Measurements from ENCODE around the gene PGC. TPM values are rescaled to one million over a fixed set of nuclear protein-coding genes. Genes with fewer than 3 reads are reported as not detected.

PGC gene
- total and polyA plus RNA-seq, 2 donors (not counting 3 experiments of a cell fraction or from before 2014, with no cell fraction given) = not detected

- Histone ChIP-seq H3K27ac (ENCODE audit: insufficient read depth, low read depth, low read length) (no peak overlapping the region), H3K36me3 (ENCODE audit: control insufficient read depth in 2 of 2, extremely low read depth in 1 of 2, insufficient read depth in 2 of 2, low read length in 2 of 2) (peaks cover 5 to 6% of the 10 kb centered on the region in 2 experiments), H3K9me1 (replicated peaks; ENCODE audit: control insufficient read depth, extremely low read depth, insufficient read depth, low read length) (no peaks in the 10 kb centered on the region), H3K4me3 (replicated peaks in 1 of 3; ENCODE audit: insufficient read depth in 1 of 3, low read depth in 1 of 3, low read length in 3 of 3) (peak overlapping the region; percentile 11 to 94 (median 27)), H3K4me1 (ENCODE audit: control insufficient read depth, extremely low read depth, insufficient read depth, low read length) (peaks cover 18% of the 10 kb centered on the region), H2AFZ (ENCODE audit: low read depth, low read length) (peak overlapping the region; percentile 51), H3K9ac (replicated peaks; ENCODE audit: extremely low read depth, insufficient read depth, low read length) (no peak overlapping the region), H4K20me1 (replicated peaks; ENCODE audit: control insufficient read depth, extremely low read depth, insufficient read depth, low read length) (no peaks in the 10 kb centered on the region), H3K4me2 (ENCODE audit: insufficient read depth, low read length) (peak overlapping the region; percentile 80), H3K9me3 (replicated peaks; ENCODE audit: control insufficient read depth, insufficient read depth, low read length) (no peaks in the 10 kb centered on the region), H3K79me2 (ENCODE audit: control insufficient read depth, insufficient read depth, low read length) (peaks cover 17% of the 10 kb centered on the region), H3K27me3 (ENCODE audit: control insufficient read depth in 2 of 2, insufficient read depth in 2 of 2, low read length in 2 of 2) (no peaks in the 10 kb centered on the region)
- DNase-seq (ENCODE audit: low read depth, low spot score) = no peak
- TF ChIP-seq POLR2A (IDR thresholded peaks at IDR 0.05; ENCODE audit: low read depth, low read length) (no peak), MAX (IDR thresholded peaks at IDR 0.05; ENCODE audit: insufficient read depth, insufficient read length) (no peak), FOS (IDR thresholded peaks at IDR 0.05; ENCODE audit: borderline replicate concordance, insufficient read depth, low read length) (no peak), JUN (IDR thresholded peaks at IDR 0.05; ENCODE audit: borderline replicate concordance, insufficient read depth, insufficient read length, low read depth) (no peak), POLR2AphosphoS5 (IDR thresholded peaks at IDR 0.05; ENCODE audit: insufficient read depth, low read depth, low read length) (no peak), MYC (IDR thresholded peaks at IDR 0.05; ENCODE audit: low read depth, low read length) (no peak), EZH2 (IDR thresholded peaks at IDR 0.05; ENCODE audit: borderline replicate concordance, low read depth, low read length, severe bottlenecking) (no peak), GATA2 (IDR thresholded peaks at IDR 0.05; ENCODE audit: insufficient read depth, insufficient read length, low read depth, low read length) (no peak), CTCF (IDR thresholded peaks at IDR 0.05; ENCODE audit: extremely low read depth in 1 of 2, insufficient read depth in 1 of 2, low read depth in 1 of 2, low read length in 2 of 2) (no peak)
- dilution Hi-C loops (cut with MboI; ENCODE audit: extremely low pct_ligation_motif_present, low sequenced_read_pairs) (no loop called here), intact Hi-C loops (cut with micrococcal nuclease) (loop anchor here (2.0 kb wide), 2 partner anchors 51 to 777 kb away; partner anchors contain the start of gene TFEB)
- ChIA-PET POLR2A (interaction anchor here (0.6 to 2.4 kb wide), 2 partner anchors 135 to 996 kb away, joined by 5 to 7 read pairs; partner anchors contain the start of genes BICRAL, BYSL and MED20), CTCF (interaction anchor here (0.9 to 4.5 kb wide), 21 partner anchors 11 to 418 kb away, joined by 3 to 78 read pairs (median 6); partner anchors contain the start of genes BYSL, CCND3, MED20 and TAF8)
- no TSS peak for BruUV-seq (replicated peaks)
- no peak for FAIRE-seq
Observed at GRCh38 chr6:41785689-41786450, 38.7 kb upstream of the PGC start.

Measured in endothelial cell of umbilical vein (primary cell).